Suprapubic skin (tissue), 4 donors: ENCODE data around the gene MAST4.

Experiments
- EP300 ChIP-seq: sonication (generic); formaldehyde crosslinking; IDR thresholded peaks from one replicate; pipeline ENCODE4 v1.6.1; 2017; ENCODE audit warnings: antibody characterized with exemption
- POLR2A ChIP-seq, 2 donors: fragments of 450-650 bp; IDR thresholded peaks; one replicate each; pipeline ENCODE4 v1.6.1; 2017; ENCODE audit warnings: antibody characterized with exemption in 2 of 2, mild to moderate bottlenecking in 2 of 2, moderate library complexity in 2 of 2
- POLR2AphosphoS5 ChIP-seq, 3 donors: sonication (generic); formaldehyde crosslinking; IDR thresholded peaks; one replicate each; pipeline ENCODE4 v1.6.1; 2017; ENCODE audit warnings: antibody characterized with exemption in 3 of 3
- TF ChIP-seq, protein P1 (sequence below), 2 donors: fragments of 200-600 bp in 1 of 2; fragments of 450-650 bp in 1 of 2; sonication (generic) in 1 of 2; IDR thresholded peaks; one replicate each; pipeline ENCODE4 v1.5.1; 2016 to 2019; ENCODE audit warnings: antibody characterized with exemption in 2 of 2, mild to moderate bottlenecking in 1 of 2, moderate library complexity in 1 of 2

GRCh38 chr5:66680804-66681203, 84.6 kb downstream of the MAST4 start:
- TF ChIP-seq, protein P1, sequence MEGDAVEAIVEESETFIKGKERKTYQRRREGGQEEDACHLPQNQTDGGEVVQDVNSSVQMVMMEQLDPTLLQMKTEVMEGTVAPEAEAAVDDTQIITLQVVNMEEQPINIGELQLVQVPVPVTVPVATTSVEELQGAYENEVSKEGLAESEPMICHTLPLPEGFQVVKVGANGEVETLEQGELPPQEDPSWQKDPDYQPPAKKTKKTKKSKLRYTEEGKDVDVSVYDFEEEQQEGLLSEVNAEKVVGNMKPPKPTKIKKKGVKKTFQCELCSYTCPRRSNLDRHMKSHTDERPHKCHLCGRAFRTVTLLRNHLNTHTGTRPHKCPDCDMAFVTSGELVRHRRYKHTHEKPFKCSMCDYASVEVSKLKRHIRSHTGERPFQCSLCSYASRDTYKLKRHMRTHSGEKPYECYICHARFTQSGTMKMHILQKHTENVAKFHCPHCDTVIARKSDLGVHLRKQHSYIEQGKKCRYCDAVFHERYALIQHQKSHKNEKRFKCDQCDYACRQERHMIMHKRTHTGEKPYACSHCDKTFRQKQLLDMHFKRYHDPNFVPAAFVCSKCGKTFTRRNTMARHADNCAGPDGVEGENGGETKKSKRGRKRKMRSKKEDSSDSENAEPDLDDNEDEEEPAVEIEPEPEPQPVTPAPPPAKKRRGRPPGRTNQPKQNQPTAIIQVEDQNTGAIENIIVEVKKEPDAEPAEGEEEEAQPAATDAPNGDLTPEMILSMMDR (IDR thresholded peaks at IDR 0.05): no peak
- TF ChIP-seq POLR2A (IDR thresholded peaks at IDR 0.05) (no peak), EP300 (no peak), POLR2AphosphoS5 (IDR thresholded peaks at IDR 0.05) (no peak)
